ENCODE measurements around the gene TGDS. TPM values are rescaled to one million over a fixed set of nuclear protein-coding genes. Genes with fewer than 3 reads are reported as not detected.

TGDS gene
- total and polyA plus RNA-seq, 2 of the 8 experiments (the other 6 are each of a cell fraction or from before 2014, with no cell fraction given) = 11.6 to 11.8 TPM

DNA sequence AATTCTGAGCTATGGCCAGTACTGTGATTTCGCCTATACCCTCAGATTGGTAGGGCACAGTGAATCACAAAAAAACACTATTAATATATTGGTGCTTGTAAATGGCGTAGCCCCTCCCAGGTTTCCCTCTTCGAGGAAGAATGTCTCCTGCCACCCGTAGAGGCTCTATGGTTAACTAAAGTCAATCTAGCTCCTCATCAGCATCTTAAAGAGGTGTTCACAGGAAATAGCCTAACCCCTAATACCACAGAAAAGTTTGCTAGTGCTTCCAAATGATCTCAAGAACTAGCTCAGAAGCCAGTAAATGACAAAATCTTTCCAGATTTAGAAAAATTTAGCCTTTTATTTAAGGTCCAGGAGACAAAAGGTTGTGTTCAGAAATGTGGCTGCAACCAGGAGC is 60.2 kb downstream of the TGDS start:
- H3K23ac ChIP-seq (ENCODE audit: insufficient read length) = no peak overlapping the region
- no peak overlapping the region for H3K14ac ChIP-seq (ENCODE audit: insufficient read length)
- no peaks in the 10 kb centered on the region for H3K9me3 ChIP-seq (ENCODE audit: insufficient read depth in 2 of 2, low read depth in 1 of 2, low read length in 1 of 2)
- H3K36me3 ChIP-seq (ENCODE audit: control insufficient read depth in 2 of 4, insufficient read depth in 4 of 4, low read length in 3 of 4) = no peaks in the 10 kb centered on the region
- H4K5ac ChIP-seq (ENCODE audit: insufficient read length, low read depth, low read length) = no peak overlapping the region
- no peaks in the 10 kb centered on the region for H3K23me2 ChIP-seq (ENCODE audit: low read depth, low read length)
- H2BK20ac ChIP-seq (ENCODE audit: low read length) = no peak overlapping the region
- no peak overlapping the region for H2BK120ac ChIP-seq (replicated peaks; ENCODE audit: low read depth, low read length)
- H3K4me2 ChIP-seq (ENCODE audit: insufficient read depth in 1 of 2, low read depth in 2 of 2, low read length in 2 of 2) = no peak overlapping the region
- no peak overlapping the region for H3K9ac ChIP-seq (replicated peaks in 1 of 4; ENCODE audit: extremely low read depth in 1 of 4, low read depth in 3 of 4, low read length in 3 of 4)
- 79% methylated on average over 4 of the region's 4 CpGs; no CpG with 5 or more reads in 1 of the 2 experiments for WGBS, 2 experiments (ENCODE audit: extremely low coverage in 1 of 2, insufficient coverage in 1 of 2, insufficient read length in 1 of 2, insufficient replicate concordance in 2 of 2, low coverage in 1 of 2, low lambda C conversion rate in 2 of 2, missing lambda C conversion rate in 1 of 2)
- no peak for TF ChIP-seq TBP (IDR thresholded peaks at IDR 0.05; ENCODE audit: low read depth, low read length)
- TF ChIP-seq TEAD4 (IDR thresholded peaks at IDR 0.05; ENCODE audit: low read depth, low read length) = no peak
- TF ChIP-seq PHF8 (conservative IDR thresholded peaks at IDR 0.05; ENCODE audit: low read depth, low read length) = no peak
- no peak for TF ChIP-seq CTBP2 (IDR thresholded peaks at IDR 0.05; ENCODE audit: borderline replicate concordance, insufficient read depth, insufficient read length, low read length)
- no peak for TF ChIP-seq RBBP5 (IDR thresholded peaks at IDR 0.05; ENCODE audit: borderline replicate concordance, low read depth, low read length)
- TF ChIP-seq TCF12 (IDR thresholded peaks at IDR 0.05; ENCODE audit: low read depth, low read length) = no peak
- TF ChIP-seq POLR2A (IDR thresholded peaks at IDR 0.05; ENCODE audit: control extremely low read depth in 1 of 2, low read depth in 2 of 2, low read length in 2 of 2) = no peak
- no peak for TF ChIP-seq SAP30 (IDR thresholded peaks at IDR 0.05; ENCODE audit: insufficient read depth, insufficient replicate concordance, low read length)
- TF ChIP-seq SUZ12 (IDR thresholded peaks at IDR 0.05; ENCODE audit: low read length) = no peak
- no peak for TF ChIP-seq POU5F1 (IDR thresholded peaks at IDR 0.05; ENCODE audit: low read depth, low read length)
- ChIA-PET CTCF (ENCODE audit: partially characterized antibody) (interaction anchor here (1.2 to 2.0 kb wide), 3 partner anchors 9 to 14 kb away, joined by 3 to 9 read pairs (median 4); no protein-coding TSS in a partner anchor), POLR2A (ENCODE audit: partially characterized antibody) (interaction anchor here (1.1 kb wide), 1 partner anchor 10 kb away, joined by 6 read pairs; no protein-coding TSS in a partner anchor)
- no peak overlapping the region for H2BK12ac ChIP-seq (ENCODE audit: low read depth, low read length)
- no peak overlapping the region for H3K27ac ChIP-seq (ENCODE audit: low read depth, low read length)
- no peak overlapping the region for H2BK15ac ChIP-seq (ENCODE audit: low read length)
- no peak overlapping the region for H4K91ac ChIP-seq (replicated peaks; ENCODE audit: insufficient read length, low read length)
- H4K8ac ChIP-seq (ENCODE audit: extremely low read depth, insufficient read depth, low read length) = no peak overlapping the region
- no peak overlapping the region; the same call in 1 of the 2 replicates for H2AFZ ChIP-seq (ENCODE audit: low read length)
- no peak overlapping the region for H3K18ac ChIP-seq (ENCODE audit: extremely low read depth, low read length)
- H2BK5ac ChIP-seq (ENCODE audit: low read depth, low read length) = no peak overlapping the region
- no peaks in the 10 kb centered on the region for H3K79me2 ChIP-seq (ENCODE audit: control insufficient read depth in 1 of 2, insufficient read depth in 2 of 2, low read length in 2 of 2)
- H3K4me3 ChIP-seq (ENCODE audit: extremely low read depth in 1 of 4, insufficient read depth in 2 of 4, low read depth in 3 of 4, low read length in 4 of 4) = no peak overlapping the region
- H3K56ac ChIP-seq (replicated peaks; ENCODE audit: insufficient read length, low read depth, low read length) = no peak overlapping the region
- peaks cover 0 to 4% (median 0%) of the 10 kb centered on the region in 4 experiments; a peak in 1 of 7 replicates for H3K4me1 ChIP-seq (replicated peaks in 1 of 4; ENCODE audit: control insufficient read depth in 3 of 4, insufficient read depth in 4 of 4, low read length in 3 of 4)
- FAIRE-seq = no peak
- no peaks in the 10 kb centered on the region for H4K20me1 ChIP-seq (replicated peaks in 1 of 2; ENCODE audit: control insufficient read depth in 1 of 2, insufficient read depth in 2 of 2, low read length in 2 of 2)
- no peak for DNase-seq (ENCODE audit: low read depth in 1 of 2, low spot score in 2 of 2)
- H2AK5ac ChIP-seq (ENCODE audit: low read depth, low read length) = no peak overlapping the region
- no peak overlapping the region for H3K4ac ChIP-seq (replicated peaks; ENCODE audit: insufficient read length, low read depth, low read length)
- H3K27me3 ChIP-seq (replicated peaks in 1 of 4; ENCODE audit: control insufficient read depth in 3 of 4, extremely low read depth in 1 of 4, insufficient read depth in 3 of 4, low read length in 3 of 4) = no peaks in the 10 kb centered on the region
- no peaks in the 10 kb centered on the region for H3K79me1 ChIP-seq (ENCODE audit: low read depth, low read length)

Data from H1 (cell line).